HCT116 (cell line): ENCODE data around the gene DENND2A. TPM values are rescaled to one million over a fixed set of nuclear protein-coding genes. Genes with fewer than 3 reads are reported as not detected.

Source experiments
- ATAC-seq: fragments of 200-7000 bp; cut with Tn5 transposase; 2 replicates; pipeline ENCODE4 v1.9.1; 2020; ENCODE audit warnings: mild to moderate bottlenecking, moderate library complexity
- BruUV-seq: library from RNA; stranded (reverse); fragments of 400-500 nt; replicated peaks from 2 replicates; lab custom pipeline; 2021; lab: Mats Ljungman, UMichigan
- CTCF ChIA-PET: fragments of 300-600 bp; sonication (Branson Sonifier 250); formaldehyde crosslinking; loops from one replicate; lab custom pipeline; 2021; ENCODE audit warnings: antibody characterized with exemption; lab: Charles Lee
- POLR2A ChIA-PET: fragments of 300-600, 350-600 bp; sonication (Branson Sonifier 250); formaldehyde crosslinking; loops from one replicate; lab custom pipeline; 2021; ENCODE audit warnings: antibody characterized with exemption; lab: Charles Lee
- RAD21 ChIA-PET, 2 experiments: fragments of 300-600 bp; sonication (Branson Sonifier 250); formaldehyde crosslinking; loops; one replicate each; lab custom pipeline; 2023; ENCODE audit warnings: low total read pairs in 2 of 2; ENCODE audit not compliant: uncharacterized antibody in 2 of 2, unreplicated experiment in 2 of 2, low non-redundant PET in 1 of 2; lab: Charles Lee
- DNase-seq: peaks from one replicate; pipeline ENCODE4 v3.0.0-alpha.2; 2010; ENCODE audit warnings: low read depth, low spot score
- H2AFZ ChIP-seq: fragments of 200-600 bp; shearing (Covaris generic), sonication (generic); 2 replicates; pipeline ENCODE4 v1.6.1; 2017; ENCODE audit warnings: low read depth, mixed run types, mixed read lengths, antibody characterized with exemption, low read length; ENCODE audit not compliant: poor library complexity, severe bottlenecking
- H3K27ac ChIP-seq: 2 replicates; pipeline ENCODE4 v1.5.1; 2012; ENCODE audit warnings: low read depth, low read length
- H3K27me3 ChIP-seq: fragments of 200-600 bp; sonication (generic); 2 replicates; pipeline ENCODE4 v1.6.1; 2016; ENCODE audit warnings: mixed run types, low read length, mixed read lengths; ENCODE audit not compliant: insufficient read depth
- H3K36me3 ChIP-seq, 2 experiments: fragments of 200-500 bp in 1 of 2; fragments of 200-600 bp in 1 of 2; sonication (Bioruptor generic) in 1 of 2; sonication (generic) in 1 of 2; 2 replicates each; pipeline versions ENCODE4 v1.5.1 to v1.6.1; 2014 to 2016; ENCODE audit warnings: low read length in 2 of 2, inconsistent platforms in 1 of 2, mixed read lengths in 1 of 2, mixed run types in 1 of 2; ENCODE audit not compliant: insufficient read depth in 2 of 2, control insufficient read depth in 1 of 2
- H3K4me1 ChIP-seq, 2 experiments: fragments of 200-600 bp in 1 of 2; sonication (generic) in 1 of 2; 2 replicates each; pipeline versions ENCODE4 v1.5.1 to v1.6.1; 2012 to 2017; ENCODE audit warnings: low read length in 2 of 2, inconsistent platforms in 1 of 2, mild to moderate bottlenecking in 1 of 2, mixed read lengths in 1 of 2, mixed run types in 1 of 2, moderate library complexity in 1 of 2; ENCODE audit not compliant: insufficient read depth in 2 of 2, control insufficient read depth in 1 of 2
- H3K4me2 ChIP-seq: fragments of 200-600 bp; sonication (generic); 2 replicates; pipeline ENCODE4 v1.6.1; 2017; ENCODE audit warnings: mixed run types, low read length, mixed read lengths
- H3K4me3 ChIP-seq, 2 experiments: fragments of 200-600 bp in 1 of 2; sonication (generic) in 1 of 2; replicated peaks in 1 of 2; 2 replicates each; pipeline ENCODE4 v1.5.1; 2011 to 2016; ENCODE audit warnings: low read length in 2 of 2, control low read depth in 1 of 2, low read depth in 1 of 2, mild to moderate bottlenecking in 1 of 2, mixed read lengths in 1 of 2, mixed run types in 1 of 2
- H3K79me2 ChIP-seq: fragments of 200-600 bp; sonication (generic); 2 replicates; pipeline ENCODE4 v1.6.1; 2017; ENCODE audit warnings: mild to moderate bottlenecking, mixed run types, low read length, moderate library complexity, mixed read lengths; ENCODE audit not compliant: insufficient read depth
- H3K9ac ChIP-seq: fragments of 200-600 bp; sonication (generic); 2 replicates; pipeline ENCODE4 v1.6.1; 2016; ENCODE audit warnings: low read length, mixed read lengths
- H3K9me2 ChIP-seq: fragments of 200-600 bp; sonication (generic), shearing (Covaris generic); 2 replicates; pipeline ENCODE4 v1.6.1; 2017; ENCODE audit warnings: mixed run types, mild to moderate bottlenecking, moderate library complexity; ENCODE audit not compliant: insufficient read depth
- H3K9me3 ChIP-seq, 2 experiments: fragments of 200-500 bp in 1 of 2; fragments of 200-600 bp in 1 of 2; sonication (Bioruptor generic) in 1 of 2; sonication (generic) in 1 of 2; 2 replicates each; pipeline ENCODE4 v1.6.1; 2014 to 2017; ENCODE audit warnings: low read length in 2 of 2, mixed read lengths in 2 of 2, inconsistent platforms in 1 of 2, low read depth in 1 of 2, mild to moderate bottlenecking in 1 of 2, mixed run types in 1 of 2, moderate library complexity in 1 of 2; ENCODE audit not compliant: control insufficient read depth in 1 of 2, insufficient read depth in 1 of 2
- H4K20me1 ChIP-seq: fragments of 200-600 bp; sonication (generic), shearing (Covaris generic); 2 replicates; pipeline ENCODE4 v1.6.1; 2017; ENCODE audit warnings: mixed run types, mild to moderate bottlenecking, moderate library complexity; ENCODE audit not compliant: insufficient read depth
- ATF3 ChIP-seq: IDR thresholded peaks from 2 replicates; pipeline ENCODE4 v1.6.1; 2012
- CTCF ChIP-seq, 3 experiments: fragments of 200-600 bp in 1 of 3; sonication (generic) in 1 of 3; IDR thresholded peaks in 2 of 3; conservative IDR thresholded peaks in 1 of 3; 2 replicates each; pipeline ENCODE4 v1.5.1; 2012 to 2017; ENCODE audit warnings: low read depth in 2 of 3, low read length in 2 of 3, antibody characterized with exemption in 1 of 3, borderline replicate concordance in 1 of 3, control low read depth in 1 of 3, mild to moderate bottlenecking in 1 of 3, mixed read lengths in 1 of 3, mixed run types in 1 of 3, moderate library complexity in 1 of 3; ENCODE audit not compliant: insufficient read depth in 1 of 3
- EGR1 ChIP-seq: IDR thresholded peaks from 2 replicates; pipeline ENCODE4 v1.6.1; 2012; ENCODE audit warnings: low read depth
- ELF1 ChIP-seq: IDR thresholded peaks from 2 replicates; pipeline ENCODE4 v1.6.1; 2012; ENCODE audit warnings: low read depth, borderline replicate concordance
- EZH2 ChIP-seq: fragments of 200-600 bp; sonication (generic); IDR thresholded peaks from 2 replicates; pipeline ENCODE4 v1.6.1; 2017; ENCODE audit warnings: antibody characterized with exemption, mixed run types
- EZH2phosphoT487 ChIP-seq: fragments of 200-600 bp; IDR thresholded peaks from 2 replicates; pipeline ENCODE4 v1.6.1; 2018; ENCODE audit warnings: antibody characterized with exemption, borderline replicate concordance
- MAX ChIP-seq: IDR thresholded peaks from 2 replicates; pipeline ENCODE4 v1.6.1; 2012
- RAD21 ChIP-seq: IDR thresholded peaks from 2 replicates; pipeline ENCODE4 v1.6.1; 2012; ENCODE audit warnings: low read depth, mild to moderate bottlenecking
- SP1 ChIP-seq: IDR thresholded peaks from 2 replicates; pipeline ENCODE4 v1.6.1; 2012; ENCODE audit warnings: low read depth
- SRF ChIP-seq: IDR thresholded peaks from 2 replicates; pipeline ENCODE4 v1.6.1; 2012; ENCODE audit warnings: low read depth
- TCF7L2 ChIP-seq: IDR thresholded peaks from 2 replicates; pipeline ENCODE4 v1.7.0; 2011; ENCODE audit warnings: borderline replicate concordance, inconsistent platforms; ENCODE audit not compliant: insufficient read depth, insufficient read length; ENCODE audit errors: extremely low read depth
- YY1 ChIP-seq: IDR thresholded peaks from 2 replicates; pipeline ENCODE4 v1.6.1; 2011; ENCODE audit warnings: low read length, low read depth, moderate library complexity, mild to moderate bottlenecking; ENCODE audit not compliant: insufficient replicate concordance; ENCODE audit errors: extremely low read depth
- ZBTB33 ChIP-seq: IDR thresholded peaks from 2 replicates; pipeline ENCODE4 v1.6.1; 2011; ENCODE audit warnings: mild to moderate bottlenecking, low read length, moderate library complexity; ENCODE audit not compliant: insufficient replicate concordance; ENCODE audit errors: extremely low read depth
- ZFX ChIP-seq: fragments of 450-650 bp; IDR thresholded peaks from 2 replicates; pipeline ENCODE4 v1.6.1; 2017
- ZNF274 ChIP-seq: fragments of 200-500 bp; sonication (Bioruptor generic); IDR thresholded peaks from 2 replicates; pipeline ENCODE4 v1.6.1; 2014; ENCODE audit warnings: mild to moderate bottlenecking, low read depth, low read length, inconsistent platforms
- intact Hi-C: fragments of 100-400 bp; cut with micrococcal nuclease; formaldehyde crosslinking; loops from 2 replicates; pipeline ENCODE4 v1.10.0; 2022
- total RNA-seq: library from RNA; stranded (reverse); gene quantifications from one replicate; pipeline ENCODE4 v1.2.1, GENCODE V29; 2021; ENCODE audit not compliant: unreplicated experiment

Gene DENND2A
- total RNA-seq, 1 experiment from 2014 or later: 0.12 TPM

- ATAC-seq: peak; percentile 65
- POLR2A ChIA-PET: no interaction called here
- no peak overlapping the region for H3K9ac ChIP-seq
Observed at GRCh38 chr7:140525743-140526142, 114.9 kb downstream of the DENND2A start.

More at GRCh38 chr7:140525743-140526142, 114.9 kb downstream of the DENND2A start:
- Histone ChIP-seq H3K27ac (no peak overlapping the region), H3K36me3 (no peaks in the 10 kb centered on the region), H3K79me2 (no peaks in the 10 kb centered on the region), H4K20me1 (no peaks in the 10 kb centered on the region), H3K4me2 (peak overlapping the region; percentile 50), H2AFZ (peak overlapping the region; percentile 45), H3K4me3 (no peak overlapping the region), H3K9me3 (no peaks in the 10 kb centered on the region), H3K9me2 (no peaks in the 10 kb centered on the region), H3K27me3 (no peaks in the 10 kb centered on the region), H3K4me1 (peaks cover 5 to 16% of the 10 kb centered on the region in 2 experiments; a peak in 3 of 4 replicates)
- TF ChIP-seq EZH2phosphoT487 (no peak), ZBTB33 (no peak), ELF1 (no peak), MAX (no peak), SRF (no peak), EZH2 (no peak), EGR1 (no peak), TCF7L2 (no peak), RAD21 (no peak), SP1 (no peak), ZFX (no peak), ATF3 (no peak), CTCF (IDR thresholded peaks at IDR 0.05 in 2 of 3, conservative IDR thresholded peaks at IDR 0.05 in 1 of 3; ENCODE audit: borderline replicate concordance in 1 of 3, insufficient read depth in 1 of 3, low read depth in 2 of 3, low read length in 2 of 3) (no peak), YY1 (no peak), ZNF274 (no peak)
- ChIA-PET CTCF (interaction anchor here (1.0 kb wide), 1 partner anchor 33 kb away, joined by 3 read pairs; no protein-coding TSS in a partner anchor), RAD21 (no interaction called here)
- BruUV-seq: no TSS peak
- DNase-seq: no peak
- intact Hi-C loops: no loop called here
